ENCODE results near the gene MRPL21. TPM values are rescaled to one million over a fixed set of nuclear protein-coding genes. Genes with fewer than 3 reads are reported as not detected.

Gene MRPL21
- total RNA-seq, 1 donor from 2014 or later, result 69.1 TPM

DNA sequence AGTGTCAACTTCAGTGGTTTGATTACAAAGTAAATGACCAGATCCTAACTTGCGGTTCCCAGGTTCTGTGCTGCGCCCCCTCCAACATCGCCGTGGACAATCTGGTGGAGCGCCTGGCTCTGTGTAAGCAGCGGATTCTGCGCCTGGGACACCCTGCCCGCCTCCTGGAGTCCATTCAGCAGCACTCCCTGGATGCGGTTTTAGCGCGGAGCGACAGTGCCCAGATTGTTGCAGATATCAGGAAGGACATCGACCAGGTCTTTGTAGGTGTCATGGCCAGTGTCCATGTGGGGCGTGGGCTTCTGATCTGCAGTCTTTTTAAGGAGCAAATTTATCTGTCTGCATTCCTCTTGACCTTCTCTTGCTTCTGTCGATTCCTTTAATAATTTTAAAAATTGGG is 11.1 kb upstream of the MRPL21 start:
- Mint-ChIP-seq H3K36me3 (ENCODE audit: low read depth, unreplicated experiment) (peaks cover 34% of the 10 kb centered on the region), H3K27ac (ENCODE audit: unreplicated experiment) (no peak overlapping the region), H3K4me1 (ENCODE audit: low read depth, unreplicated experiment) (no peaks in the 10 kb centered on the region), H3K27me3 (ENCODE audit: low read depth, unreplicated experiment) (no peaks in the 10 kb centered on the region), H3K4me3 (ENCODE audit: unreplicated experiment) (no peak overlapping the region), H3K9me3 (ENCODE audit: unreplicated experiment) (no peaks in the 10 kb centered on the region)
- H3K36me3 ChIP-seq (ENCODE audit: insufficient read depth, low read length), result peaks cover 35% of the 10 kb centered on the region
- FAIRE-seq (no peak), DNase-seq (ENCODE audit: low read depth) (no peak)
- no peak overlapping the region for H2AFZ ChIP-seq (ENCODE audit: low read depth, low read length)
- no peaks in the 10 kb centered on the region for H3K79me2 ChIP-seq (ENCODE audit: insufficient read depth, low read length)
- no peaks in the 10 kb centered on the region for H3K9me3 ChIP-seq (ENCODE audit: insufficient read depth, low read depth, low read length)
- no peak overlapping the region for H3K4me2 ChIP-seq (ENCODE audit: low read length)
- TF ChIP-seq, protein P1, sequence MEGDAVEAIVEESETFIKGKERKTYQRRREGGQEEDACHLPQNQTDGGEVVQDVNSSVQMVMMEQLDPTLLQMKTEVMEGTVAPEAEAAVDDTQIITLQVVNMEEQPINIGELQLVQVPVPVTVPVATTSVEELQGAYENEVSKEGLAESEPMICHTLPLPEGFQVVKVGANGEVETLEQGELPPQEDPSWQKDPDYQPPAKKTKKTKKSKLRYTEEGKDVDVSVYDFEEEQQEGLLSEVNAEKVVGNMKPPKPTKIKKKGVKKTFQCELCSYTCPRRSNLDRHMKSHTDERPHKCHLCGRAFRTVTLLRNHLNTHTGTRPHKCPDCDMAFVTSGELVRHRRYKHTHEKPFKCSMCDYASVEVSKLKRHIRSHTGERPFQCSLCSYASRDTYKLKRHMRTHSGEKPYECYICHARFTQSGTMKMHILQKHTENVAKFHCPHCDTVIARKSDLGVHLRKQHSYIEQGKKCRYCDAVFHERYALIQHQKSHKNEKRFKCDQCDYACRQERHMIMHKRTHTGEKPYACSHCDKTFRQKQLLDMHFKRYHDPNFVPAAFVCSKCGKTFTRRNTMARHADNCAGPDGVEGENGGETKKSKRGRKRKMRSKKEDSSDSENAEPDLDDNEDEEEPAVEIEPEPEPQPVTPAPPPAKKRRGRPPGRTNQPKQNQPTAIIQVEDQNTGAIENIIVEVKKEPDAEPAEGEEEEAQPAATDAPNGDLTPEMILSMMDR (IDR thresholded peaks at IDR 0.05; ENCODE audit: insufficient read depth, low read depth, low read length), result no peak
- TF ChIP-seq EZH2 (IDR thresholded peaks at IDR 0.05; ENCODE audit: insufficient read depth, low read length), result no peak
- H3K4me3 ChIP-seq (ENCODE audit: insufficient read depth, low read depth, low read length), result no peak overlapping the region
- H3K27me3 ChIP-seq (ENCODE audit: insufficient read depth, low read length), result no peaks in the 10 kb centered on the region
- no peak overlapping the region for H3K27ac ChIP-seq (ENCODE audit: low read depth, low read length)
- peaks cover 13% of the 10 kb centered on the region for H4K20me1 ChIP-seq (ENCODE audit: insufficient read depth, low read length)
- no peaks in the 10 kb centered on the region for H3K4me1 ChIP-seq (ENCODE audit: insufficient read depth, low read length)
- no peak overlapping the region for H3K9ac ChIP-seq (ENCODE audit: low read length)

DNA sequence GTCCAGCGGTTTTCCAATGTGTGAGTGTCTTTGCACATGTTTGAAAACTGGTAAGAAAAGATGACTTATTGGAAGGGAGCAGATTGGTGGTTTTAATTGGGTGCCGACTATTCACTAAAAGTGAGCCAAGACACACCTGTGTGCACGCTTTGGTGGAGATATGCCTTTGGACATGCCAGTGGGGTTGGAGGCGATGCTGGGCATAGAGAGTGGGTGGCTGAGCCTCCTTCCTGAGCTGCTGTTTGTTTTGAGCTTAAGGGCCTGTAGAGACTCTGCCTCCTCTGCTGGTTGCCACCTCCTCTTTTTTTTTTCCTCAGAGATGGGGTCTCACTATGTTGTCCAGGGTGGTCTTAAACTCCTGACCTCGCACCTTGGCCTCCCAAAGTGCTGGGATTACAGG is 9.6 kb upstream of the MRPL21 start:
- FAIRE-seq, result no peak
- peaks cover 32% of the 10 kb centered on the region for H3K36me3 Mint-ChIP-seq (ENCODE audit: low read depth, unreplicated experiment)
- H3K36me3 ChIP-seq (ENCODE audit: insufficient read depth, low read length), result peaks cover 39% of the 10 kb centered on the region
- H2AFZ ChIP-seq (ENCODE audit: low read depth, low read length), result no peak overlapping the region
- no peak overlapping the region for H3K4me3 ChIP-seq (ENCODE audit: insufficient read depth, low read depth, low read length)
- no peaks in the 10 kb centered on the region for H3K9me3 Mint-ChIP-seq (ENCODE audit: unreplicated experiment)
- H3K4me2 ChIP-seq (ENCODE audit: low read length), result no peak overlapping the region
- H3K27me3 ChIP-seq (ENCODE audit: insufficient read depth, low read length), result no peaks in the 10 kb centered on the region
- no peaks in the 10 kb centered on the region for H3K9me3 ChIP-seq (ENCODE audit: insufficient read depth, low read depth, low read length)
- no peaks in the 10 kb centered on the region for H3K27me3 Mint-ChIP-seq (ENCODE audit: low read depth, unreplicated experiment)
- no peaks in the 10 kb centered on the region for H3K4me1 ChIP-seq (ENCODE audit: insufficient read depth, low read length)
- DNase-seq (ENCODE audit: low read depth), result no peak
- peaks cover 13% of the 10 kb centered on the region for H4K20me1 ChIP-seq (ENCODE audit: insufficient read depth, low read length)
- H3K27ac Mint-ChIP-seq (ENCODE audit: unreplicated experiment), result no peak overlapping the region
- TF ChIP-seq EZH2 (IDR thresholded peaks at IDR 0.05; ENCODE audit: insufficient read depth, low read length), result no peak
- TF ChIP-seq, protein P1 (IDR thresholded peaks at IDR 0.05; ENCODE audit: insufficient read depth, low read depth, low read length), result no peak
- H3K9ac ChIP-seq (ENCODE audit: low read length), result no peak overlapping the region
- H3K4me3 Mint-ChIP-seq (ENCODE audit: unreplicated experiment), result no peak overlapping the region
- H3K4me1 Mint-ChIP-seq (ENCODE audit: low read depth, unreplicated experiment), result no peaks in the 10 kb centered on the region
- H3K27ac ChIP-seq (ENCODE audit: low read depth, low read length), result no peak overlapping the region
- H3K79me2 ChIP-seq (ENCODE audit: insufficient read depth, low read length), result no peaks in the 10 kb centered on the region

DNA sequence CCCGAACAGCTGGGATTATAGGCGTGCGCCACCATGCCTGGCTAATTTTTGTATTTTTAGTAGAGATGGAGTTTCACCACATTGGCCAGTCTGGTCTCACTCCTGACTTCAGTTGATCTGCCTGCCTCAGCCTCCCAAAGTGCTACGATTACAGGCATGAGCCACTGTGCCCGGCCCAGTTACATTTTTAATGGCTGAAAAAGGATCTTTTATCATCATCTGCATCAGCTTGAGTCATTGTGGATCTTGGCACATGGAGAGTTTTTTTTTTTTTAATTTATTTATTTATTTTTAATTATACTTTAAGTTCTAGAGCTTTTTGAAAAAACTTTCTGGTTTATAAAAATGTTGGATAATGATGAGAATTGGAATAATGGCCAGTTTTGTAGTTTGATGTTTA is 8.6 kb upstream of the MRPL21 start:
- Histone ChIP-seq H3K4me2 (ENCODE audit: low read length) (no peak overlapping the region), H3K9ac (ENCODE audit: low read length) (no peak overlapping the region), H3K27ac (ENCODE audit: low read depth, low read length) (no peak overlapping the region), H3K4me3 (ENCODE audit: insufficient read depth, low read depth, low read length) (no peak overlapping the region), H2AFZ (ENCODE audit: low read depth, low read length) (no peak overlapping the region), H3K36me3 (ENCODE audit: insufficient read depth, low read length) (peaks cover 36% of the 10 kb centered on the region), H3K27me3 (ENCODE audit: insufficient read depth, low read length) (no peaks in the 10 kb centered on the region), H4K20me1 (ENCODE audit: insufficient read depth, low read length) (peaks cover 13% of the 10 kb centered on the region), H3K9me3 (ENCODE audit: insufficient read depth, low read depth, low read length) (no peaks in the 10 kb centered on the region), H3K4me1 (ENCODE audit: insufficient read depth, low read length) (no peaks in the 10 kb centered on the region), H3K79me2 (ENCODE audit: insufficient read depth, low read length) (peaks cover 2% of the 10 kb centered on the region)
- TF ChIP-seq, protein P1 (IDR thresholded peaks at IDR 0.05; ENCODE audit: insufficient read depth, low read depth, low read length), result no peak
- no peak for TF ChIP-seq EZH2 (IDR thresholded peaks at IDR 0.05; ENCODE audit: insufficient read depth, low read length)
- no peak overlapping the region for H3K27ac Mint-ChIP-seq (ENCODE audit: unreplicated experiment)
- H3K4me1 Mint-ChIP-seq (ENCODE audit: low read depth, unreplicated experiment), result no peaks in the 10 kb centered on the region
- no peak overlapping the region for H3K4me3 Mint-ChIP-seq (ENCODE audit: unreplicated experiment)
- FAIRE-seq (no peak), DNase-seq (ENCODE audit: low read depth) (no peak)
- no peaks in the 10 kb centered on the region for H3K9me3 Mint-ChIP-seq (ENCODE audit: unreplicated experiment)
- no peaks in the 10 kb centered on the region for H3K27me3 Mint-ChIP-seq (ENCODE audit: low read depth, unreplicated experiment)
- peaks cover 30% of the 10 kb centered on the region for H3K36me3 Mint-ChIP-seq (ENCODE audit: low read depth, unreplicated experiment)

Data from astrocyte (in vitro differentiated cells and primary cell).